ENCODE data around the gene ZNF786.
A peak's percentile ranks its signal among the peaks of the same experiment; 100 is the strongest.
"Not testable (repeated sequence)": the region's sequence is repeated elsewhere in the genome, so short reads cannot be mapped to it uniquely, and the experiment has no call there.

ZNF786 gene

GRCh38 chr7:149075286-149075685, 15.2 kb downstream of the ZNF786 start:
- no peak for DNase-seq

- no peak for DNase-seq
Measured at GRCh38 chr7:149074116-149074885, 16.2 kb downstream of the ZNF786 start.

- DNase-seq, result no peak
Measured at GRCh38 chr7:149072438-149072775, 18.1 kb downstream of the ZNF786 start.

- peak; percentile 65 for DNase-seq
Measured at GRCh38 chr7:149071641-149072437, 18.7 kb downstream of the ZNF786 start.

- no peak for DNase-seq
Measured at GRCh38 chr7:149071182-149071635, 19.3 kb downstream of the ZNF786 start.

GRCh38 chr7:149070372-149071125, 20.0 kb downstream of the ZNF786 start:
- DNase-seq, result no peak

GRCh38 chr7:149067869-149068268, 22.6 kb downstream of the ZNF786 start:
- DNase-seq, result peak; percentile 16

GRCh38 chr7:149063476-149063875, 27.0 kb downstream of the ZNF786 start:
- DNase-seq, result no peak

GRCh38 chr7:149062217-149062899, 28.2 kb downstream of the ZNF786 start:
- not testable (repeated sequence) for DNase-seq

GRCh38 chr7:149060156-149060555, 30.4 kb downstream of the ZNF786 start:
- DNase-seq, result no peak

GRCh38 chr7:149053885-149054284, 36.6 kb downstream of the ZNF786 start:
- no peak for DNase-seq

GRCh38 chr7:149053384-149053783, 37.1 kb downstream of the ZNF786 start:
- DNase-seq, result no peak

GRCh38 chr7:149050941-149051340, 39.6 kb downstream of the ZNF786 start:
- DNase-seq, result no peak

GRCh38 chr7:149048805-149049204, 41.7 kb downstream of the ZNF786 start:
- no peak for DNase-seq

- DNase-seq, result no peak
Measured at GRCh38 chr7:149046416-149046815, 44.1 kb downstream of the ZNF786 start.

- no peak for DNase-seq
Measured at GRCh38 chr7:149043936-149044335, 46.6 kb downstream of the ZNF786 start.

GRCh38 chr7:149041350-149041749, 49.2 kb downstream of the ZNF786 start:
- DNase-seq, result no peak

- DNase-seq, result not testable (repeated sequence)
Measured at GRCh38 chr7:149038641-149039040, 51.9 kb downstream of the ZNF786 start.

GRCh38 chr7:149036676-149037075, 53.8 kb downstream of the ZNF786 start:
- no peak for DNase-seq

GRCh38 chr7:149031353-149031910, 59.1 kb downstream of the ZNF786 start:
- DNase-seq, result no peak

- DNase-seq, result not testable (repeated sequence)
Measured at GRCh38 chr7:149030439-149030838, 60.1 kb downstream of the ZNF786 start.

- peak; percentile 100 for DNase-seq
Measured at GRCh38 chr7:149028346-149029109, 62.0 kb downstream of the ZNF786 start, which contains the start of gene PDIA4. Gene PDIA4, minus strand, starts transcription at chr7:149028505. Its CDS starts 97 bp downstream, at chr7:149028408.
